ENCODE measurements around the gene ZNF319. TPM values are rescaled to one million over a fixed set of nuclear protein-coding genes. Genes with fewer than 3 reads are reported as not detected.
"Not testable (repeated sequence)": the region's sequence is repeated elsewhere in the genome, so short reads cannot be mapped to it uniquely, and the experiment has no call there.

Gene ZNF319
- total and polyA plus RNA-seq, 4 donors = 0.64 to 3.4 (median 2.6) TPM

GRCh38 chr16:58009856-58010416 is 9.5 kb upstream of the ZNF319 start:
- TF ChIP-seq YY1 (IDR thresholded peaks at IDR 0.05) = no peak
- TF ChIP-seq REST (IDR thresholded peaks at IDR 0.05) = no peak
- no peak overlapping the region for H3K9ac ChIP-seq (ENCODE audit: low read depth in 1 of 2, low read length in 2 of 2)
- H3K36me3 ChIP-seq (ENCODE audit: control insufficient read depth in 4 of 4, insufficient read depth in 3 of 4, low read depth in 1 of 4, low read length in 3 of 4) = peaks cover 5 to 32% (median 20%) of the 10 kb centered on the region in 4 donors
- WGBS = 96% methylated on average over 11 of the region's 11 CpGs
- no peak for DNase-seq (ENCODE audit: low spot score)
- no peaks in the 10 kb centered on the region for H3K27me3 ChIP-seq (ENCODE audit: control insufficient read depth in 4 of 4, insufficient read depth in 4 of 4, low read length in 3 of 4)
- H3K4me1 ChIP-seq (ENCODE audit: control insufficient read depth in 4 of 4, insufficient read depth in 4 of 4, low read length in 3 of 4) = peaks cover 0 to 2% (median under 1%) of the 10 kb centered on the region in 4 donors
- no peak overlapping the region for H3K4me3 ChIP-seq (ENCODE audit: low read depth in 1 of 3, low read length in 3 of 3)
- no peak overlapping the region for H3K27ac ChIP-seq (ENCODE audit: low read depth in 1 of 2, low read length in 2 of 2)
- H3K9me3 ChIP-seq (ENCODE audit: control insufficient read depth in 4 of 4, low read length in 3 of 4) = no peaks in the 10 kb centered on the region

- Histone ChIP-seq H3K4me1 (ENCODE audit: control insufficient read depth in 4 of 4, insufficient read depth in 4 of 4, low read length in 3 of 4) (peaks cover 5 to 19% (median 11%) of the 10 kb centered on the region in 4 donors), H3K27ac (ENCODE audit: low read depth in 1 of 2, low read length in 2 of 2) (peak overlapping the region; percentile 57 to 65)
- DNase-seq (ENCODE audit: low spot score); H3K9me3 ChIP-seq (ENCODE audit: control insufficient read depth in 4 of 4, low read length in 3 of 4); H3K9ac ChIP-seq (ENCODE audit: low read depth in 1 of 2, low read length in 2 of 2); H3K27me3 ChIP-seq (ENCODE audit: control insufficient read depth in 4 of 4, insufficient read depth in 4 of 4, low read length in 3 of 4); H3K36me3 ChIP-seq (ENCODE audit: control insufficient read depth in 4 of 4, insufficient read depth in 3 of 4, low read depth in 1 of 4, low read length in 3 of 4); H3K4me3 ChIP-seq (ENCODE audit: low read depth in 1 of 3, low read length in 3 of 3): not testable (repeated sequence)
- WGBS = 61% methylated on average over 12 of the region's 12 CpGs
Measured at GRCh38 chr16:58004736-58005135, 4.3 kb upstream of the ZNF319 start.

- H3K4me3 ChIP-seq (ENCODE audit: low read depth in 1 of 3, low read length in 3 of 3) = no peak overlapping the region
- no peaks in the 10 kb centered on the region for H3K9me3 ChIP-seq (ENCODE audit: control insufficient read depth in 4 of 4, low read length in 3 of 4)
- peaks cover 0 to 3% (median 2%) of the 10 kb centered on the region in 4 donors for H3K36me3 ChIP-seq (ENCODE audit: control insufficient read depth in 4 of 4, insufficient read depth in 3 of 4, low read depth in 1 of 4, low read length in 3 of 4)
- no peak overlapping the region for H3K27ac ChIP-seq (ENCODE audit: low read depth in 1 of 2, low read length in 2 of 2)
- no peak for DNase-seq (ENCODE audit: low spot score)
- no peak for TF ChIP-seq ZBTB33 (IDR thresholded peaks at IDR 0.05)
- 97% methylated on average over 5 of the region's 5 CpGs for WGBS
- peaks cover 13 to 29% (median 17%) of the 10 kb centered on the region in 4 donors for H3K4me1 ChIP-seq (ENCODE audit: control insufficient read depth in 4 of 4, insufficient read depth in 4 of 4, low read length in 3 of 4)
- H3K9ac ChIP-seq (ENCODE audit: low read depth in 1 of 2, low read length in 2 of 2) = no peak overlapping the region
- no peaks in the 10 kb centered on the region for H3K27me3 ChIP-seq (ENCODE audit: control insufficient read depth in 4 of 4, insufficient read depth in 4 of 4, low read length in 3 of 4)
Measured at GRCh38 chr16:58002936-58003335, 2.5 kb upstream of the ZNF319 start.

GRCh38 chr16:58002416-58002800 is 1.9 kb upstream of the ZNF319 start:
- no peak overlapping the region for H3K27ac ChIP-seq (ENCODE audit: low read depth in 1 of 2, low read length in 2 of 2)
- no peak overlapping the region for H3K9ac ChIP-seq (ENCODE audit: low read depth in 1 of 2, low read length in 2 of 2)
- no peaks in the 10 kb centered on the region for H3K27me3 ChIP-seq (ENCODE audit: control insufficient read depth in 4 of 4, insufficient read depth in 4 of 4, low read length in 3 of 4)
- H3K36me3 ChIP-seq (ENCODE audit: control insufficient read depth in 4 of 4, insufficient read depth in 3 of 4, low read depth in 1 of 4, low read length in 3 of 4) = peaks cover 0 to 7% (median 5%) of the 10 kb centered on the region in 4 donors
- 85% methylated on average over 9 of the region's 9 CpGs for WGBS
- H3K9me3 ChIP-seq (ENCODE audit: control insufficient read depth in 4 of 4, low read length in 3 of 4) = no peaks in the 10 kb centered on the region
- no peak for DNase-seq (ENCODE audit: low spot score)
- no peak overlapping the region for H3K4me3 ChIP-seq (ENCODE audit: low read depth in 1 of 3, low read length in 3 of 3)
- peaks cover 13 to 29% (median 17%) of the 10 kb centered on the region in 4 donors for H3K4me1 ChIP-seq (ENCODE audit: control insufficient read depth in 4 of 4, insufficient read depth in 4 of 4, low read length in 3 of 4)
- TF ChIP-seq GABPA (IDR thresholded peaks at IDR 0.05 in 1 of 2, conservative IDR thresholded peaks at IDR 0.05 in 1 of 2) (no peak), HNF4A (conservative IDR thresholded peaks at IDR 0.05) (no peak), YY1 (IDR thresholded peaks at IDR 0.05) (no peak), JUND (IDR thresholded peaks at IDR 0.05) (no peak), RAD21 (IDR thresholded peaks at IDR 0.05) (no peak), ZBTB33 (IDR thresholded peaks at IDR 0.05) (no peak)
